PC-3 (cell line): ENCODE results near the gene PTPN14.

Experiments
- CTCF ChIP-seq: fragments of 300-600 bp; sonication (generic); conservative IDR thresholded peaks from 2 replicates; pipeline ENCODE4 v1.5.1; 2017; ENCODE audit warnings: antibody characterized with exemption, low read depth, mild to moderate bottlenecking, low read length
- EZH2 ChIP-seq: fragments of 300-600 bp; sonication (generic); IDR thresholded peaks from one replicate; pipeline ENCODE4 v1.6.1; 2017; ENCODE audit warnings: antibody characterized with exemption, mild to moderate bottlenecking, low read length; ENCODE audit not compliant: unreplicated experiment

DNA sequence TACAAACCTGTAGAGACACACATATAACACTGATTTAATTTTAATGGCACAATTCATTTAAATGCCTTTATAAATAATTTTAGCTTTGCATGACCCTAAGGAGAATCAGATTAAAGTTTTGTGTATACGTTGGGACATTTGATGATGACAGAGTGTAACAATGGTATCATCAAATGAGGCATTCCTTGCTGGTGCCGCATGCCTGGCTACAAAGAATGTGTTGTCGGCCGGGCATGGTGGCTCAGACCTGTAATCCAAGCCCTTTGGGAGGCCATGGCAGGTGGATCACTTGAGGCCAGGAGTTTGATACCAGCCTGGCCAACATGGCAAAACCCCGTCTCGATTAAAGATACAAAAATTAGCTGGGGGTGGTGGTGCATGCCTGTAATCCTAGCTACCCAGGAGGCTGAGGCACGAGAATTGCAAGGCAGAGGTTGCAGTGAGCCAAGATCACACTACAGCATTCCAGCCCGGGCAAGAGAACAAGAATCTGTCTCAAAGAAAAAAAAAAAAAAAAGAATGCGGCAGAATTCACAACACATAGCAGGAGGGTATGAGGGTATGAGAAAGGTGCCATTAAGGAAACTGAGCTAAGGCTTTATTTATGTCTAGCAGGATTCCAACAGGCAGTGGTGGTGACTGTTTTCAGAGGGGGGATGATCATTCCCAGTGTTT, 58.9 kb downstream of the PTPN14 start:
- TF ChIP-seq EZH2 (no peak), CTCF (no peak)
